H4 (cell line): ENCODE results near the gene SMCR8. TPM values are rescaled to one million over a fixed set of nuclear protein-coding genes. Genes with fewer than 3 reads are reported as not detected.
"Not testable (repeated sequence)": the region's sequence is repeated elsewhere in the genome, so short reads cannot be mapped to it uniquely, and the experiment has no call there.

Experiments
- DNase-seq: peaks from one replicate; pipeline ENCODE4 v3.0.0-alpha.2; 2015; ENCODE audit warnings: low spot score
- total RNA-seq: library from RNA; depleted of rRNA; stranded (reverse); fragments of >200 nt; shearing (Covaris generic); gene quantifications from 2 replicates; pipeline ENCODE4 v1.2.3, GENCODE V29; 2014; rRNA removed

Gene SMCR8
- total RNA-seq, 1 experiment from 2014 or later: 6.3 TPM

GRCh38 chr17:18361837-18362697 lies 47.0 kb downstream of the SMCR8 start:
- no peak for DNase-seq

- DNase-seq: no peak
Observed at GRCh38 chr17:18362698-18363100, 47.6 kb downstream of the SMCR8 start.

DNA sequence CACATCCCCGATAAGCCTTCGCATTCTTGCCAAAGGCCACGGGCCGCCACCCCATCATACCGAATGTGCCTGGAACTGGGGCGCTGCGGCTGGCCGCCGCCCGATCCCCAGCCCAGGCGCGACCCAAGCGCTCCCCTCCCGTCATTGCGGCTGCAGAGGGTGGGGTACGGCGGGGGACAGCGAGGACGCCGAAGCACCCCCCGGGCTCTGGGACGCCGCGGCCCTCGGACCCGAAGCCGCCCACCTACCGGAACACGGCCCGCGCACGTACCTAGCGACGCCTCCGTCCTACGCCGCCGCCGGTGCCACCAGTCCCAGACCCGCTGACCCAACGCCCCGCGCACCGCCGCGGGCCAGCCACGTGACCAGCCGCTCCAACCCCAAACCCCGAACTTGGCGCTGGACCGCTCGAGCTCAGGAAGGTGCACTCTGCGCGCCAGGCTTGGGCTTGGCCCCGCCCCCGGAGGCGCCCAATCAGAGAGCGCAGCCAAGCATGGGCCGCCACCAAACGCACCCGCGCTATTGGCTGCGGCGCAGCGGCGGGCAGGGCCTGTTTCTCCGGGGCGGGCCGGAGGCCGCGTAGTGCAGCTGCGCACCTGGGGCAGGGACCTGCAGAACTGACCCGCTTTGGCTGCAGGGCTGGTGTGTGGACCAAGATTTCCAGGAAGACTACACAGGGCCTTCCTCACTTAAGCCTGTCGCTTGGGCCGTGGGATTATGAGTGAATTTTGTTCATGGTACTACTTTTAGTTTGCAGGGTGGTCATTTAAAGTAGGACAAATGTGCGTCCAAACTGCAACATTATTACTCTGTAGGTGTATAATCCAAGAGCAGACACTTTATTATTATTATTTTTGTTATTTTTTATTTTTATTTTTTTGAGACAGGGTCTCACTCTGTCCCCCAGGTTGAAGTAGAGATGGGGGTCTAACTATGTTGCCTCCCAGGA lies 48.3 kb downstream of the SMCR8 start, which contains the start of gene SHMT1:
TSS of gene SHMT1 (minus strand) at position 450 of the 949 bp plus-strand sequence. CDS start 7,569 bp downstream, outside the sequence.
- peak; percentile 86 for DNase-seq

GRCh38 chr17:18364166-18364565 lies 49.1 kb downstream of the SMCR8 start:
- no peak for DNase-seq

DNA sequence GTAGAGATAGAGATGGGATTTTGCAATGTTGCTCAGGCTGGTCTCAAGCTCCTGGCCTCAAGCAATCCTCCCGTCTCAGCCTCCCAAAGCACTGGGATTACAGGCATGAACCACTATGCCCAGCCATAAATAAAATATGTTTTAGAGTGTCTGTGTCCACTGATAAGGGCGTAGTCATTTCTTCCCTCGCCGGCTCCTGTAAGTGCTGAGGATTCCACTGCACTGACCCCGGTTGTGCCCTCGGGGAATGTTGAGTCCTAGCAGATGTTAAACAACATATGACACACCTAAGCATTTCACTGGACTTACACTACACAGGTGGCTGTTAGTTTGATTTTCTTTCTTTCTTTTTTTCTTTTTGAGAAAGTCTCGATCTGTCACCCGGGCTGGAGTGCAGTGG lies 53.9 kb downstream of the SMCR8 start:
- DNase-seq: no peak

DNA sequence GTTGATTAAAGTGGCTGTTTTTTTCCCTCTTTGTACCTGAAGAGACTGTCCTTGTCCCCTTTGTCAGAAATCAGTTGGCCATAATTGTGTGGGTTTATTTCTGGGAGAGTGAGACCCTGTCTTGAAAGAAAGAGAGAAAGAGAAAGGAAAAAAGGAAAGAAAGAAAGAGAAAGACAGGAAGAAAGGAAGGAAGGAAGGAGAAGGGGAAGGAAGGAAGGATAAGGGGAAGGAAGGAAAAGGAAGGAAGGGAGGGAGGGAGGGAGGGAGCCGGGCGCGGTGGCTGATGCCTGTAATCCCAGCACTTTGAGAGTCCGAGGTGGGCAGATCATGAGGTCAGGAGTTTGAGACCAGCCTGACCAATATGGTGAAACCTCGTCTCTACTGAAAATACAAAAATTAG lies 55.7 kb downstream of the SMCR8 start:
- DNase-seq: no peak

- DNase-seq: no peak
Observed at GRCh38 chr17:18371455-18371854, 56.4 kb downstream of the SMCR8 start.

DNA sequence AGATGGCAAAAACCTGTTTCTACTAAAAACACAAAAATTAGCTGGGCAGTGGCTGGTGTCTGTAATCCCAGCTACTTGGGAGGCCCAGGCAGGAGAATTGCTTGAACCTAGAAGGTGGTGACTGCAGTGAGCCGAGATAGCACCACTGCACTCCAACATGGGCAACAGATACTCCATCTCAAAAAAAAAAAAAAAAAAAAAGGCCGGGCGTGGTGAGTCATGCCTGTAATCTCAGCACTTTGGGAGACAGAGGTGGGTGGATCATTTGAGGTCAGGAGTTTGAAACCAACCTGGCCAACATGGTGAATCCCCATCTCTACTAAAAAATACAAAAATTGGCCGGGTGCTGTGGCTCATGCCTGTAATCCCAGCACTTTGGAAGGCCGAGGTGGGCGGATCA lies 58.1 kb downstream of the SMCR8 start:
- DNase-seq: not testable (repeated sequence)

DNA sequence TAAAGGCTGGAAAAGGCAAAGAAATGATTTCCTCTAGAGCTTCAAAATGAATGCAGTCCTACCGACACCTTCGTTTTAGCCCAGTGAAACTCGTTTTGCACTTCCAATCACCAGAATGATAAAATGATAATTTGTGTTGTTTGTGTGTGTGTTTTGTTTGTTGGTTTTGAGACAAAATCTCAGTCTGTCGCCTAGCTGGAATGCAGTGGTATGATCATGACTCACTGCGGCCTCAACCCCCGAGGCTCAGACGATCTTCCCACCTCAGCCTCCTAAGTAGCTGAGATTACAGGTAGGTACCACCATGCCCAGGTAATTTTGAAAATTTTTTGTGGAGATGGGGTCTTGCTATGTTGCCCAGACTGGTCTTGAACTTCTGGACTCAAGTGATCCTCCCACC lies 59.1 kb downstream of the SMCR8 start:
- DNase-seq: no peak

Other genes starting within 250 kb of the SMCR8 start
- gene DRG2, start 227.3 kb upstream of the SMCR8 start, total RNA-seq: 46.6 and 61.5 TPM in 2 replicates
- under 0.01 TPM in 1 of 2 replicates, not detected in the other for gene MYO15A, start 206.5 kb upstream of the SMCR8 start, total RNA-seq
- gene ALKBH5, start 131.5 kb upstream of the SMCR8 start, total RNA-seq: 58.2 and 63.1 TPM in 2 replicates
- gene LLGL1, start 89.7 kb upstream of the SMCR8 start, total RNA-seq: 12.1 and 14.0 TPM in 2 replicates
- 128 and 139 TPM in 2 replicates for gene FLII, start 56.6 kb upstream of the SMCR8 start, total RNA-seq
- gene MIEF2, start 54.6 kb upstream of the SMCR8 start, total RNA-seq: 4.1 and 5.0 TPM in 2 replicates
- 25.6 and 31.1 TPM in 2 replicates for gene TOP3A, start 299 bp upstream of the SMCR8 start, total RNA-seq
- gene SHMT1, start 48.3 kb downstream of the SMCR8 start, total RNA-seq: 27.6 and 27.7 TPM in 2 replicates
- 0.35 TPM in 1 of 2 replicates, not detected in the other for gene EVPLL, start 62.5 kb downstream of the SMCR8 start, total RNA-seq
- gene LGALS9C, start 161.5 kb downstream of the SMCR8 start, total RNA-seq: not detected in 2 replicates